ENCODE data around the gene NCOA1. TPM values are rescaled to one million over a fixed set of nuclear protein-coding genes. Genes with fewer than 3 reads are reported as not detected.

NCOA1 gene
- total and polyA plus RNA-seq, 2 experiments from 2014 or later = 6.7 to 9.1 TPM

- Histone ChIP-seq H3K9me3 (ENCODE audit: low read depth) (no peaks in the 10 kb centered on the region), H3K36me3 (no peaks in the 10 kb centered on the region), H3K27me3 (no peaks in the 10 kb centered on the region), H3K4me3 (no peak overlapping the region), H3K27ac (no peak overlapping the region), H3K4me1 (ENCODE audit: low read depth) (peaks cover 7% of the 10 kb centered on the region)
- DNase-seq (ENCODE audit: low read depth in 1 of 2, low spot score in 1 of 2) = no peak
- TF ChIP-seq, protein P1, sequence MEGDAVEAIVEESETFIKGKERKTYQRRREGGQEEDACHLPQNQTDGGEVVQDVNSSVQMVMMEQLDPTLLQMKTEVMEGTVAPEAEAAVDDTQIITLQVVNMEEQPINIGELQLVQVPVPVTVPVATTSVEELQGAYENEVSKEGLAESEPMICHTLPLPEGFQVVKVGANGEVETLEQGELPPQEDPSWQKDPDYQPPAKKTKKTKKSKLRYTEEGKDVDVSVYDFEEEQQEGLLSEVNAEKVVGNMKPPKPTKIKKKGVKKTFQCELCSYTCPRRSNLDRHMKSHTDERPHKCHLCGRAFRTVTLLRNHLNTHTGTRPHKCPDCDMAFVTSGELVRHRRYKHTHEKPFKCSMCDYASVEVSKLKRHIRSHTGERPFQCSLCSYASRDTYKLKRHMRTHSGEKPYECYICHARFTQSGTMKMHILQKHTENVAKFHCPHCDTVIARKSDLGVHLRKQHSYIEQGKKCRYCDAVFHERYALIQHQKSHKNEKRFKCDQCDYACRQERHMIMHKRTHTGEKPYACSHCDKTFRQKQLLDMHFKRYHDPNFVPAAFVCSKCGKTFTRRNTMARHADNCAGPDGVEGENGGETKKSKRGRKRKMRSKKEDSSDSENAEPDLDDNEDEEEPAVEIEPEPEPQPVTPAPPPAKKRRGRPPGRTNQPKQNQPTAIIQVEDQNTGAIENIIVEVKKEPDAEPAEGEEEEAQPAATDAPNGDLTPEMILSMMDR (IDR thresholded peaks at IDR 0.05; ENCODE audit: low read depth, low read length) = no peak
Measured at GRCh38 chr2:24787532-24787931, 296.5 kb downstream of the NCOA1 start.

- Histone ChIP-seq H3K4me3 (no peak overlapping the region), H3K36me3 (no peaks in the 10 kb centered on the region), H3K27ac (no peak overlapping the region), H3K27me3 (no peaks in the 10 kb centered on the region), H3K4me1 (ENCODE audit: low read depth) (peaks cover 7% of the 10 kb centered on the region), H3K9me3 (ENCODE audit: low read depth) (no peaks in the 10 kb centered on the region)
- DNase-seq (ENCODE audit: low read depth in 1 of 2, low spot score in 1 of 2) = no peak
- TF ChIP-seq, protein P1 (IDR thresholded peaks at IDR 0.05; ENCODE audit: low read depth, low read length) = no peak
Measured at GRCh38 chr2:24788816-24789215, 297.8 kb downstream of the NCOA1 start.

DNA sequence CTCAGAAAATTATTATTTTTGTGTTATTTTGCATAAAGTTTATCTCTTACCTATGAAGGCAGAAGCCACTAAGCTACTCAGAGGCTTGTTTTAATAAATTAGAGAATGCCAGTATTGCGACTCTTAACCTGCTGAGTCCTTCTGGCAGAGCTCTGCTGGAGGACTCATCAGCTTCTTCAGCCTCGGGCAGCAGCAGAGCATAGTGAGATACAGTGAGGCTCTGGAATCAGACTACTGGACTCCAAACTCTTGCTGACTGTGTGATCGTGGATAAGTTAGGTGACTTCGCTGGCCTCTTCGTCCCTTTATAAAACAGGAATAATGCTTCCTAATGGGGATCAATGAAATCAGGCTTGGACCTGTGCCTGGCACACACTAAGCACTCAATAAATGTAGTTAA is 300.4 kb downstream of the NCOA1 start:
- H3K4me1 ChIP-seq (ENCODE audit: low read depth) = peaks cover 7% of the 10 kb centered on the region
- no peaks in the 10 kb centered on the region for H3K36me3 ChIP-seq
- no peak overlapping the region for H3K4me3 ChIP-seq
- no peaks in the 10 kb centered on the region for H3K9me3 ChIP-seq (ENCODE audit: low read depth)
- H3K27me3 ChIP-seq = no peaks in the 10 kb centered on the region
- H3K27ac ChIP-seq = no peak overlapping the region
- DNase-seq (ENCODE audit: low read depth in 1 of 2, low spot score in 1 of 2) = no peak
- TF ChIP-seq, protein P1 (IDR thresholded peaks at IDR 0.05; ENCODE audit: low read depth, low read length) = no peak

- DNase-seq (ENCODE audit: low read depth in 1 of 2, low spot score in 1 of 2) = no peak
- no peaks in the 10 kb centered on the region for H3K27me3 ChIP-seq
- no peaks in the 10 kb centered on the region for H3K9me3 ChIP-seq (ENCODE audit: low read depth)
- H3K4me3 ChIP-seq = peak overlapping the region; percentile 62
- peak overlapping the region; percentile 98 for H3K27ac ChIP-seq
- TF ChIP-seq, protein P1 (IDR thresholded peaks at IDR 0.05; ENCODE audit: low read depth, low read length) = no peak
- H3K36me3 ChIP-seq = no peaks in the 10 kb centered on the region
- peaks cover 7% of the 10 kb centered on the region for H3K4me1 ChIP-seq (ENCODE audit: low read depth)
Measured at GRCh38 chr2:24792542-24792873, 301.5 kb downstream of the NCOA1 start.

GRCh38 chr2:24792874-24793760 is 302.1 kb downstream of the NCOA1 start, which contains the start of the genes CENPO and PTRHD1:
TSS of gene CENPO (plus strand) at chr2:24793425. CDS start at chr2:24793920, 495 bp downstream.
TSS of gene PTRHD1 (minus strand) at chr2:24793391. CDS start at chr2:24793377, 14 bp downstream.
- H3K4me3 ChIP-seq = peak within 1 kb of the TSS; percentile 62
- H3K27ac ChIP-seq = peak within 1 kb of the TSS; percentile 98
- H3K36me3 ChIP-seq = no peaks in the 10 kb centered on the region
- H3K9me3 ChIP-seq (ENCODE audit: low read depth) = no peaks in the 10 kb centered on the region
- H3K4me1 ChIP-seq (ENCODE audit: low read depth) = peaks cover 7% of the 10 kb centered on the region
- TF ChIP-seq, protein P1 (IDR thresholded peaks at IDR 0.05; ENCODE audit: low read depth, low read length) = peak; percentile 63
- peak; percentile 98 for DNase-seq (ENCODE audit: low read depth in 1 of 2, low spot score in 1 of 2)
- H3K27me3 ChIP-seq = no peaks in the 10 kb centered on the region

All from cardiac muscle cell (in vitro differentiated cells and primary cell).